Activated T-helper 9 cell treated with anti-CD3 and anti-CD28 coated beads, Interleukin-2, amount 50 U/mL, for 16 hours (primary cell): ENCODE data around the gene LDLRAD2.
"Not testable (repeated sequence)": the region's sequence is repeated elsewhere in the genome, so short reads cannot be mapped to it uniquely, and the experiment has no call there.

Source experiments
- DNase-seq: peaks from one replicate; pipeline ENCODE4 v3.0.0-alpha.2; 2020; ENCODE audit warnings: low read depth

The LDLRAD2 gene

GRCh38 chr1:21824926-21825325, 12.9 kb downstream of the LDLRAD2 start:
- no peak for DNase-seq

GRCh38 chr1:21825393-21825792, 13.3 kb downstream of the LDLRAD2 start:
- no peak for DNase-seq

- not testable (repeated sequence) for DNase-seq
These were observed 14.6 kb downstream of the LDLRAD2 start for GRCh38 chr1:21826694-21827093.

GRCh38 chr1:21827141-21827679, 15.1 kb downstream of the LDLRAD2 start:
- DNase-seq, result no peak

- no peak for DNase-seq
These were observed 16.0 kb downstream of the LDLRAD2 start for GRCh38 chr1:21828075-21828474.

GRCh38 chr1:21828506-21829210, 16.6 kb downstream of the LDLRAD2 start:
- no peak for DNase-seq

GRCh38 chr1:21829294-21829693, 17.2 kb downstream of the LDLRAD2 start:
- DNase-seq, result no peak

- no peak for DNase-seq
These were observed 18.9 kb downstream of the LDLRAD2 start for GRCh38 chr1:21830792-21831453.

GRCh38 chr1:21831454-21831970, 19.4 kb downstream of the LDLRAD2 start:
- DNase-seq, result no peak

- no peak for DNase-seq
These were observed 21.4 kb downstream of the LDLRAD2 start for GRCh38 chr1:21833392-21833976.

GRCh38 chr1:21834094-21834493, 22.0 kb downstream of the LDLRAD2 start:
- no peak for DNase-seq

GRCh38 chr1:21834666-21835065, 22.6 kb downstream of the LDLRAD2 start:
- DNase-seq, result no peak

GRCh38 chr1:21836010-21836409, 23.9 kb downstream of the LDLRAD2 start:
- no peak for DNase-seq

- no peak for DNase-seq
These were observed 24.7 kb downstream of the LDLRAD2 start for GRCh38 chr1:21836729-21837128.

GRCh38 chr1:21837476-21837875, 25.4 kb downstream of the LDLRAD2 start:
- DNase-seq, result no peak

GRCh38 chr1:21838359-21839157, 26.5 kb downstream of the LDLRAD2 start:
- no peak for DNase-seq

GRCh38 chr1:21839337-21840037, 27.4 kb downstream of the LDLRAD2 start:
- no peak for DNase-seq

- DNase-seq, result no peak
These were observed 28.9 kb downstream of the LDLRAD2 start for GRCh38 chr1:21840981-21841380.

GRCh38 chr1:21841852-21842466, 29.9 kb downstream of the LDLRAD2 start:
- DNase-seq, result no peak

- DNase-seq, result no peak
These were observed 30.6 kb downstream of the LDLRAD2 start for GRCh38 chr1:21842606-21843162.

- no peak for DNase-seq
These were observed 31.1 kb downstream of the LDLRAD2 start for GRCh38 chr1:21843208-21843607.
